Testis (tissue), 3 donors: Measurements from ENCODE around the gene MTMR3. TPM values are rescaled to one million over a fixed set of nuclear protein-coding genes. Genes with fewer than 3 reads are reported as not detected.

Experiments
- DNase-seq: peaks from one replicate; pipeline ENCODE4 v3.0.0-alpha.2; 2019
- H3K27ac ChIP-seq, 2 donors: fragments of 200-600 bp; sonication (generic); one replicate each; pipeline ENCODE4 v1.5.1; 2019
- H3K27me3 ChIP-seq: fragments of 200-600 bp; sonication (generic); one replicate; pipeline ENCODE4 v1.5.1; 2019
- H3K36me3 ChIP-seq: fragments of 200-600 bp; sonication (generic); one replicate; pipeline ENCODE4 v1.5.1; 2017; ENCODE audit warnings: low read depth; ENCODE audit errors: missing control alignments
- H3K4me1 ChIP-seq: fragments of 200-600 bp; sonication (generic); one replicate; pipeline ENCODE4 v1.5.1; 2019
- H3K4me3 ChIP-seq, 2 donors: fragments of 200-600 bp; sonication (generic); one replicate each; pipeline ENCODE4 v1.5.1; 2017 to 2019
- H3K9me3 ChIP-seq: fragments of 200-600 bp; sonication (generic); one replicate; pipeline ENCODE4 v1.5.1; 2017
- CTCF ChIP-seq, 3 experiments: fragments of 450-650 bp in 2 of 3; fragments of 200-600 bp in 1 of 3; sonication (generic) in 1 of 3; IDR thresholded peaks; one replicate each; pipeline ENCODE4 v1.5.1; 2016 to 2019; ENCODE audit warnings: antibody characterized with exemption in 3 of 3, mild to moderate bottlenecking in 2 of 3, moderate library complexity in 1 of 3
- POLR2A ChIP-seq: fragments of 450-650 bp; IDR thresholded peaks from one replicate; pipeline ENCODE4 v1.6.1; 2017; ENCODE audit warnings: antibody characterized with exemption, mild to moderate bottlenecking, moderate library complexity
- WGBS, 2 donors: methylation state at CpG; one replicate each; pipeline ENCODE4 v1.1.5; 2018; 5-methylcytosine and 5-hydroxymethylcytosine counted together
- intact Hi-C: fragments of 100-400 bp; cut with DNase I; formaldehyde crosslinking; loops from one replicate; pipeline ENCODE4 v1.15.1; 2023; ENCODE audit warnings: low total_unique reads
- polyA plus RNA-seq: library from polyadenylated mRNA; stranded (reverse); fragments of 350-450 nt; fragmentation: Illumina TruSeq; extraction: RNeasy Lipid Tissue Mini Kit (QIAGEN cat#74804); gene quantifications from one replicate; pipeline ENCODE4 v1.2.3, GENCODE V29; 2014; ENCODE audit warnings: low read depth, low replicate concordance; ENCODE audit not compliant: insufficient read depth
- total RNA-seq, 2 donors: library from RNA; depleted of rRNA; stranded (reverse); fragments of >200 nt; gene quantifications; one replicate each; pipeline ENCODE4 v1.2.3, GENCODE V29; 2016

Gene MTMR3
- total and polyA plus RNA-seq, 3 donors from 2014 or later, result 75.2 to 137 (median 130) TPM

GRCh38 chr22:29872989-29873388, 10.0 kb upstream of the MTMR3 start:
- no peaks in the 10 kb centered on the region for H3K27me3 ChIP-seq
- intact Hi-C loops, result no loop called here
- H3K9me3 ChIP-seq, result no peaks in the 10 kb centered on the region
- H3K27ac ChIP-seq, result no peak overlapping the region
- WGBS, 2 donors, result 82 to 87% methylated on average over 5 of the region's 5 CpGs
- no peak for DNase-seq
- no peaks in the 10 kb centered on the region for H3K36me3 ChIP-seq
- no peaks in the 10 kb centered on the region for H3K4me1 ChIP-seq
- TF ChIP-seq POLR2A (no peak), CTCF (IDR thresholded peaks at IDR 0.05) (no peak)
- H3K4me3 ChIP-seq, result no peak overlapping the region

- Histone ChIP-seq H3K4me3 (no peak overlapping the region), H3K27me3 (no peaks in the 10 kb centered on the region), H3K9me3 (no peaks in the 10 kb centered on the region), H3K4me1 (no peaks in the 10 kb centered on the region), H3K36me3 (no peaks in the 10 kb centered on the region), H3K27ac (no peak overlapping the region)
- no peak for TF ChIP-seq CTCF (IDR thresholded peaks at IDR 0.05)
- no peak for TF ChIP-seq POLR2A
- WGBS, 2 donors, result 81 to 99% methylated on average over 2 of the region's 2 CpGs
- no peak for DNase-seq
- intact Hi-C loops, result no loop called here
Measured at GRCh38 chr22:29873943-29874342, 9.0 kb upstream of the MTMR3 start.

GRCh38 chr22:29877620-29878019, 5.4 kb upstream of the MTMR3 start:
- no peak for DNase-seq
- H3K36me3 ChIP-seq, result no peaks in the 10 kb centered on the region
- no peaks in the 10 kb centered on the region for H3K4me1 ChIP-seq
- H3K4me3 ChIP-seq, result no peak overlapping the region
- 75 to 77% methylated on average over 2 of the region's 2 CpGs for WGBS, 2 donors
- no peaks in the 10 kb centered on the region for H3K9me3 ChIP-seq
- H3K27ac ChIP-seq, result no peak overlapping the region
- H3K27me3 ChIP-seq, result no peaks in the 10 kb centered on the region
- intact Hi-C loops, result no loop called here
- TF ChIP-seq CTCF (IDR thresholded peaks at IDR 0.05), result no peak
- no peak for TF ChIP-seq POLR2A

GRCh38 chr22:29879753-29880152, 3.2 kb upstream of the MTMR3 start:
- TF ChIP-seq CTCF (IDR thresholded peaks at IDR 0.05), result no peak
- no peak for TF ChIP-seq POLR2A
- H3K27ac ChIP-seq, result no peak overlapping the region
- 67 to 82% methylated on average over 5 of the region's 5 CpGs for WGBS, 2 donors
- H3K27me3 ChIP-seq, result no peaks in the 10 kb centered on the region
- H3K4me1 ChIP-seq, result peaks cover 4% of the 10 kb centered on the region
- no peaks in the 10 kb centered on the region for H3K9me3 ChIP-seq
- H3K4me3 ChIP-seq, result peak overlapping the region; percentile 21 to 32
- H3K36me3 ChIP-seq, result no peaks in the 10 kb centered on the region
- intact Hi-C loops, result no loop called here
- peak; percentile 87 for DNase-seq

- no peak for DNase-seq
- Histone ChIP-seq H3K4me1 (peaks cover 28% of the 10 kb centered on the region), H3K4me3 (peak overlapping the region; percentile 85 to 93), H3K9me3 (no peaks in the 10 kb centered on the region), H3K36me3 (no peaks in the 10 kb centered on the region), H3K27ac (peak overlapping the region in 1 of 2 donors; percentile 99), H3K27me3 (no peaks in the 10 kb centered on the region)
- 1 to 3% methylated on average over 5 of the region's 5 CpGs for WGBS, 2 donors
- TF ChIP-seq POLR2A (no peak), CTCF (IDR thresholded peaks at IDR 0.05) (no peak)
- intact Hi-C loops, result no loop called here
Measured at GRCh38 chr22:29882716-29883044, 294 bp upstream of the MTMR3 start.
